H1 (cell line): ENCODE data around the gene ANKRD7. TPM values are rescaled to one million over a fixed set of nuclear protein-coding genes. Genes with fewer than 3 reads are reported as not detected.
A peak's percentile ranks its signal among the peaks of the same experiment; 100 is the strongest.

ENCODE experiments used
- CTCF ChIA-PET: fragments of 300-600 bp; sonication (Branson Sonifier 250); formaldehyde crosslinking; loops from one replicate; lab custom pipeline; 2021; ENCODE audit not compliant: partially characterized antibody; lab: Charles Lee
- POLR2A ChIA-PET: fragments of 300-600 bp; sonication (Branson Sonifier 250); formaldehyde crosslinking; loops from one replicate; lab custom pipeline; 2021; ENCODE audit warnings: inconsistent platforms; ENCODE audit not compliant: partially characterized antibody; lab: Charles Lee
- DNase-seq, 2 experiments: peaks; one replicate each; pipeline versions ENCODE4 v3.0.0 to v3.0.0-alpha.2; 2010 to 2022; ENCODE audit warnings: low spot score in 2 of 2, low read depth in 1 of 2, mixed read lengths in 1 of 2
- FAIRE-seq: peaks from 2 replicates; lab custom pipeline; 2011; peaks lifted over from hg19 to GRCh38; lab: Jason Lieb, UNC
- H2AFZ ChIP-seq: 2 replicates; pipeline ENCODE4 v1.8.1; 2012; ENCODE audit warnings: low read length, inconsistent platforms
- H2AK5ac ChIP-seq: 2 replicates; pipeline ENCODE4 v1.6.1; 2013; ENCODE audit warnings: low read depth, low read length
- H2BK120ac ChIP-seq: replicated peaks from 2 replicates; pipeline ENCODE3; 2013; ENCODE audit warnings: low read depth, low read length, inconsistent platforms
- H2BK12ac ChIP-seq: 2 replicates; pipeline ENCODE4 v1.6.1; 2013; ENCODE audit warnings: low read depth, low read length
- H2BK15ac ChIP-seq: 2 replicates; pipeline ENCODE4 v1.6.1; 2013; ENCODE audit warnings: low read length
- H2BK20ac ChIP-seq: 2 replicates; pipeline ENCODE4 v1.6.1; 2013; ENCODE audit warnings: low read length
- H2BK5ac ChIP-seq: 2 replicates; pipeline ENCODE4 v1.6.1; 2013; ENCODE audit warnings: low read depth, low read length
- H3K14ac ChIP-seq: 2 replicates; pipeline ENCODE4 v1.6.1; 2013; ENCODE audit warnings: inconsistent platforms; ENCODE audit not compliant: insufficient read length
- H3K18ac ChIP-seq: 2 replicates; pipeline ENCODE4 v1.6.1; 2013; ENCODE audit warnings: low read length; ENCODE audit errors: extremely low read depth
- H3K23ac ChIP-seq: 2 replicates; pipeline ENCODE4 v1.6.1; 2013; ENCODE audit warnings: inconsistent platforms; ENCODE audit not compliant: insufficient read length
- H3K23me2 ChIP-seq: 2 replicates; pipeline ENCODE4 v1.6.1; 2013; ENCODE audit warnings: low read depth, low read length
- H3K27ac ChIP-seq: 2 replicates; pipeline ENCODE4 v1.6.1; 2011; ENCODE audit warnings: low read depth, low read length, inconsistent platforms
- H3K27me3 ChIP-seq, 4 experiments: replicated peaks in 1 of 4; 1 replicate in 1 of 4; 2 replicates in 3 of 4; pipeline versions ENCODE4 v1.6.1 to v1.8.1; 2011 to 2013; ENCODE audit warnings: low read length in 3 of 4, mild to moderate bottlenecking in 3 of 4, inconsistent platforms in 2 of 4, mixed read lengths in 2 of 4, moderate library complexity in 1 of 4; ENCODE audit not compliant: control insufficient read depth in 3 of 4, insufficient read depth in 3 of 4; ENCODE audit errors: extremely low read depth in 1 of 4
- H3K36me3 ChIP-seq, 4 experiments: 2 replicates each; pipeline versions ENCODE4 v1.6.1 to v1.8.1; 2011 to 2013; ENCODE audit warnings: mild to moderate bottlenecking in 4 of 4, low read length in 3 of 4, moderate library complexity in 2 of 4, control low read depth in 1 of 4, inconsistent platforms in 1 of 4; ENCODE audit not compliant: insufficient read depth in 4 of 4, control insufficient read depth in 2 of 4
- H3K4ac ChIP-seq: replicated peaks from 2 replicates; pipeline ENCODE3; 2013; ENCODE audit warnings: low read length, low read depth, mixed read lengths, inconsistent platforms; ENCODE audit not compliant: insufficient read length
- H3K4me1 ChIP-seq, 4 experiments: replicated peaks in 1 of 4; 1 replicate in 1 of 4; 2 replicates in 3 of 4; pipeline versions ENCODE4 v1.6.1 to v1.8.1; 2011 to 2013; ENCODE audit warnings: low read length in 3 of 4, inconsistent platforms in 2 of 4, mixed read lengths in 1 of 4; ENCODE audit not compliant: insufficient read depth in 4 of 4, control insufficient read depth in 3 of 4
- H3K4me2 ChIP-seq, 2 experiments: 2 replicates each; pipeline versions ENCODE4 v1.6.1 to v1.8.1; 2011 to 2013; ENCODE audit warnings: low read depth in 2 of 2, low read length in 2 of 2, control low read depth in 1 of 2, inconsistent platforms in 1 of 2, mild to moderate bottlenecking in 1 of 2; ENCODE audit not compliant: insufficient read depth in 1 of 2
- H3K4me3 ChIP-seq, 4 experiments: fragments of 200-600, 300-600 bp in 1 of 4; sonication (generic), shearing (Covaris generic), sonication (Bioruptor Twin) in 1 of 4; 2 replicates each; pipeline versions ENCODE4 v1.5.1 to v1.8.1; 2011 to 2016; ENCODE audit warnings: low read length in 4 of 4, low read depth in 3 of 4, control low read depth in 2 of 4, inconsistent platforms in 2 of 4, mild to moderate bottlenecking in 2 of 4, mixed read lengths in 1 of 4, moderate library complexity in 1 of 4; ENCODE audit not compliant: insufficient read depth in 2 of 4; ENCODE audit errors: extremely low read depth in 1 of 4
- H3K56ac ChIP-seq: replicated peaks from 2 replicates; pipeline ENCODE3; 2013; ENCODE audit warnings: low read depth, mild to moderate bottlenecking, mixed read lengths, low read length, inconsistent platforms; ENCODE audit not compliant: insufficient read length
- H3K79me1 ChIP-seq: 2 replicates; pipeline ENCODE4 v1.6.1; 2013; ENCODE audit warnings: low read depth, low read length, control low read depth
- H3K79me2 ChIP-seq, 2 experiments: 2 replicates each; pipeline versions ENCODE4 v1.6.1 to v1.8.1; 2012 to 2013; ENCODE audit warnings: low read length in 2 of 2, mild to moderate bottlenecking in 2 of 2, inconsistent platforms in 1 of 2; ENCODE audit not compliant: insufficient read depth in 2 of 2, control insufficient read depth in 1 of 2
- H3K9ac ChIP-seq, 4 experiments: replicated peaks in 1 of 4; 1 replicate in 1 of 4; 2 replicates in 3 of 4; pipeline versions ENCODE4 v1.6.1 to v1.8.1; 2011 to 2013; ENCODE audit warnings: low read depth in 3 of 4, low read length in 3 of 4, control low read depth in 2 of 4, mild to moderate bottlenecking in 2 of 4, moderate library complexity in 2 of 4, inconsistent platforms in 1 of 4; ENCODE audit errors: extremely low read depth in 1 of 4
- H3K9me3 ChIP-seq, 2 experiments: 2 replicates each; pipeline versions ENCODE4 v1.6.1 to v1.8.1; 2012 to 2013; ENCODE audit warnings: mild to moderate bottlenecking in 2 of 2, moderate library complexity in 2 of 2, control low read depth in 1 of 2, inconsistent platforms in 1 of 2, low read depth in 1 of 2, low read length in 1 of 2, mixed read lengths in 1 of 2; ENCODE audit not compliant: insufficient read depth in 2 of 2
- H4K20me1 ChIP-seq, 2 experiments: replicated peaks in 1 of 2; 2 replicates each; pipeline versions ENCODE3 to v1.8.1; 2011 to 2013; ENCODE audit warnings: inconsistent platforms in 2 of 2, low read length in 2 of 2, mild to moderate bottlenecking in 1 of 2; ENCODE audit not compliant: insufficient read depth in 2 of 2, control insufficient read depth in 1 of 2
- H4K5ac ChIP-seq: 2 replicates; pipeline ENCODE4 v1.6.1; 2013; ENCODE audit warnings: low read length, low read depth, mixed read lengths, inconsistent platforms; ENCODE audit not compliant: insufficient read length
- H4K8ac ChIP-seq: 2 replicates; pipeline ENCODE4 v1.8.0; 2013; ENCODE audit warnings: mild to moderate bottlenecking, moderate library complexity, low read length, inconsistent platforms; ENCODE audit not compliant: insufficient read depth; ENCODE audit errors: extremely low read depth
- H4K91ac ChIP-seq: replicated peaks from 2 replicates; pipeline ENCODE3; 2013; ENCODE audit warnings: low read length, mixed read lengths, inconsistent platforms; ENCODE audit not compliant: insufficient read length
- NRF1 ChIP-seq: IDR thresholded peaks from 2 replicates; pipeline ENCODE4 v1.6.1; 2011; ENCODE audit warnings: mild to moderate bottlenecking, low read depth, low read length, improper control_type of control experiment
- RAD21 ChIP-seq, 2 experiments: IDR thresholded peaks in 1 of 2; conservative IDR thresholded peaks in 1 of 2; 2 replicates each; pipeline ENCODE4 v1.6.1; 2011; ENCODE audit warnings: low read depth in 2 of 2, low read length in 2 of 2, improper control_type of control experiment in 1 of 2, inconsistent platforms in 1 of 2, mild to moderate bottlenecking in 1 of 2, moderate library complexity in 1 of 2
- WGBS, 2 experiments: shearing (Covaris generic) in 1 of 2; methylation state at CpG; one replicate each; pipeline versions ENCODE4 v1.1.6 to v1.1.7; 2013 to 2015; ENCODE audit warnings: low lambda C conversion rate in 2 of 2, mixed read lengths in 2 of 2, inconsistent platforms in 1 of 2, low coverage in 1 of 2, missing lambda C conversion rate in 1 of 2; ENCODE audit not compliant: insufficient replicate concordance in 2 of 2, insufficient coverage in 1 of 2, insufficient read length in 1 of 2; ENCODE audit errors: extremely low coverage in 1 of 2, missing lambda C conversion rate in 1 of 2; 5-methylcytosine and 5-hydroxymethylcytosine counted together
- polyA plus RNA-seq, 7 experiments: library from polyadenylated mRNA; depleted of rRNA in 3 of 7; stranded (reverse) in 5 of 7; unstranded in 2 of 7; fragments of >200 nt in 5 of 7; fragments of 200-250 nt in 2 of 7; gene quantifications; 1 replicate in 5 of 7; 2 replicates in 1 of 7; 4 replicates in 1 of 7; pipeline versions ENCODE4 v1.2.1 to v1.2.3, GENCODE V29; 2011 to 2013; ENCODE audit warnings: missing spikeins in 2 of 7, mixed read lengths in 2 of 7
- total RNA-seq: library from RNA; stranded (reverse); fragmentation: NEBNext Ultra II Directional; extraction: Animal tissue kit (Norgen Biotek cat#: 25700); gene quantifications from 2 replicates; pipeline ENCODE4 v1.2.1, GENCODE V29; 2021

ANKRD7 gene
- total and polyA plus RNA-seq, 2 of the 8 experiments (the other 6 are each of a cell fraction or from before 2014, with no cell fraction given): not detected

GRCh38 chr7:118239014-118239413 lies 14.5 kb downstream of the ANKRD7 start:
- FAIRE-seq: no peak
- H2BK5ac ChIP-seq: no peak overlapping the region
- no peak overlapping the region for H3K4me3 ChIP-seq
- no peaks in the 10 kb centered on the region for H3K79me2 ChIP-seq
- H3K79me1 ChIP-seq: no peaks in the 10 kb centered on the region
- 87% methylated on average over 3 of the region's 3 CpGs; no CpG with 5 or more reads in 1 of the 2 experiments for WGBS, 2 experiments
- H3K36me3 ChIP-seq: no peaks in the 10 kb centered on the region
- H2BK20ac ChIP-seq: no peak overlapping the region
- H2BK15ac ChIP-seq: no peak overlapping the region
- H4K20me1 ChIP-seq: no peaks in the 10 kb centered on the region
- no peak overlapping the region for H4K5ac ChIP-seq
- H3K23me2 ChIP-seq: no peaks in the 10 kb centered on the region
- no peak overlapping the region for H3K18ac ChIP-seq
- no peaks in the 10 kb centered on the region for H3K4me1 ChIP-seq
- CTCF ChIA-PET: no interaction called here
- H3K27me3 ChIP-seq: no peaks in the 10 kb centered on the region
- TF ChIP-seq NRF1 (no peak), RAD21 (IDR thresholded peaks at IDR 0.05 in 1 of 2, conservative IDR thresholded peaks at IDR 0.05 in 1 of 2; ENCODE audit: low read depth in 2 of 2, low read length in 2 of 2) (no peak)
- H2BK12ac ChIP-seq: no peak overlapping the region
- H3K4ac ChIP-seq: no peak overlapping the region
- H3K56ac ChIP-seq: no peak overlapping the region
- no peak overlapping the region for H2AK5ac ChIP-seq
- no peak overlapping the region for H4K91ac ChIP-seq
- POLR2A ChIA-PET: no interaction called here
- H2AFZ ChIP-seq: no peak overlapping the region
- H3K9ac ChIP-seq: no peak overlapping the region
- DNase-seq: peak in 1 of 2 experiments; percentile 52
- no peaks in the 10 kb centered on the region for H3K9me3 ChIP-seq
- H4K8ac ChIP-seq: no peak overlapping the region
- H3K14ac ChIP-seq: no peak overlapping the region
- no peak overlapping the region for H3K4me2 ChIP-seq
- H3K27ac ChIP-seq: no peak overlapping the region
- no peak overlapping the region for H3K23ac ChIP-seq
- no peak overlapping the region for H2BK120ac ChIP-seq
